ENCODE results near the gene SLC35C1.

The SLC35C1 gene

DNA sequence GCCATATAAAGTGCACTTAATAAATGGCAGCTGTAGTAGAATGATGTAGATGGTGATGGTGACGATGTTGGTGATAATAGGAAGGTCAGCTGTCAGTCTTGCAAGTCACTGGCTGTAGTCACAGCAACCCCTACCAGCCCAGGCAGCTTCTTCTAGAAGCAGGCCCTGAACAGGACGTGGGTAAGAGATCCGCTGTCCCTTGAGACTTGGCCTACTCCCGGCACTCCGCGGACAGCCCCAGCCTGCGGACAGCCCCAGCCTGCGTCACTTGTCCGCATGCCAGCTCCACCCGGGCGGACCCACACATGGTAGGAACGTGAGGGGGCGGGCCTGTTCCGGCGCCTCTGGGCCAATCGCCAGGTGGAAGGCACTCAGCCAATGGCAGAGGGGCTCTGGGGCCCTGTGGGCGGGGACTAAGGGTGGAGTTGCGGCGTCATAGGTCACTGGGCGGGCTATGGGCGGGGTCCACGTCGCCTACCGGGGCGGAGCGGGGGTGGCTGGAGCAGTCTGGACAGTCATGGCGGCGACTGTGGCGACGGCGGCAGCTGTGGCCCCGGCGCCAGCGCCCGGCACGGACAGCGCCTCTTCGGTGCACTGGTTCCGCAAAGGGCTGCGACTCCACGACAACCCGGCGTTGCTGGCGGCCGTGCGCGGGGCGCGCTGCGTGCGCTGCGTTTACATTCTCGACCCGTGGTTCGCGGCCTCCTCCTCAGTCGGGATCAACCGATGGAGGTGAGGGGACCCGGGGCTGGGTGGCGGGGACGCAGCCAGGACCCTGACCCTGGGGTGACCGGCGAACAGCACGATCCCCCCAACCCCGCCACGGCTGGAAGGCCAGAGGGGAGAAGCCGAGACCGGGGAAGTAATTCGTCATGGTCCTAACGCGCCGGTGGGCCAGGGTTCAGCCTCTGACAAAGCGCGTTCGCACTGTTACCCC is 42.3 kb downstream of the SLC35C1 start, which contains the start of gene CRY2:
Gene CRY2 (plus strand): TSS at position 502 of the 937 bp plus-strand sequence. CDS start 16 bp downstream, at position 518.
- DNase-seq (ENCODE audit: low read depth): peak; percentile 98

DNA sequence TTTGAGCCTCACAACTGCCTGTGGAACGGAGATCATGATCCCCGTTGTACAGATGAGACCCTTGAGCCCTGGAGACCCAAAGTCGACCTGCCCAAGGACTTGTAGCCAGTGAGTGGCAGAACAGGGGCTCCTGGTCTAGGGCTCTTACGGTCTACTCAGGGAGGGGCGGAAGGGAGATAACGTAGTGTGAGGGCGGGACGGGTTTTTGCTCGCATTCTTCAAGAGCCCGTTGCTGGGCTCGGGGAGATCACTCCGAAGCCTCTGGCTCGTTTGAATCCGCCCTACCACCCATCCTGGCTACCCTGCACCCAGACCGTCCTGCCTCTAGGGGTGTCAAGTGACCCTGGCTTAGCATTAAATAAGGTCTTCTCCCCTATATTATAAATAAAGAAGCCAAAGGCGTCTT is 43.0 kb downstream of the SLC35C1 start:
- DNase-seq (ENCODE audit: low read depth): peak; percentile 6

DNA sequence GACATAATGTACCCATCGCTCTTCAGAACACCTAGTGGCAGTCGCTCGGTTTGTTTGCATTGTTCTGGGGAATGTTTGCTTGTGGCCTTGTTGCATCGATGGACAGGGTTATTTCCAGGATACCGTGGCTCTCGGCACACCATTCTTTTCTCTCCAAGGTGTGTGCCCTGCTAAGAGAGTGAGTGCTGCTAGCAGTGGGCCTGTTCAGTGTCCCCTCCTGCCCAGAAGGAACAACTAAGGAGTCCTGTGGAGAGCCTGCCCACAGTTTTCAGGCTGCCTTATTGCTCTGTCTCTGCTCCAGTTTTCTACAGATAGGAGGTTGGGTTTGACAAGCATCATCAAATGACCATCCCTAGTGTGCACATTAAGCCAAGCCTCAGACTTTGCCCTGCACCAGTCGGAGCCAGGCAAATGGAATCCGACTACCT is 43.7 kb downstream of the SLC35C1 start:
- DNase-seq (ENCODE audit: low read depth): no peak

- no peak for DNase-seq (ENCODE audit: low read depth)
Observed at GRCh38 chr11:45850446-45850845, 45.5 kb downstream of the SLC35C1 start.

DNA sequence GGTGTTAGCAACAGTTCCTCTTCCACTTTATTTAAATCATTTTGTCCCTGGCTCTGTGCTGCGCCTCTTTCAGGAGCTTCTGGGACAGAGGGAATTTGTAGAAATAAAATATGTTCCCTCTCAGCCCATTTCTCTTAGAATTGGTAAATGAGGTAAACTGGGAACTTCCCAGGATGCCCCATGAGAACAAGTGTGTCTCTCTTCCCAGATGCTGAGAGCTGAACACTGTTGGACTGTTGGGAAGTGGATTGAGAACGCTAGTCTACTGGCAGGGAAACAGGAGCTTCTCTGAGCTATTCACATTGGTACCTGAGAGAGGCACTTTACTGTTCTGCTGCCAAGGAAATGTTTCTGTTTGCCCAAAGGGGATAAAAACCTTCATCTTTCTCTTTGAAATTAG is 46.3 kb downstream of the SLC35C1 start:
- DNase-seq (ENCODE audit: low read depth): no peak

DNA sequence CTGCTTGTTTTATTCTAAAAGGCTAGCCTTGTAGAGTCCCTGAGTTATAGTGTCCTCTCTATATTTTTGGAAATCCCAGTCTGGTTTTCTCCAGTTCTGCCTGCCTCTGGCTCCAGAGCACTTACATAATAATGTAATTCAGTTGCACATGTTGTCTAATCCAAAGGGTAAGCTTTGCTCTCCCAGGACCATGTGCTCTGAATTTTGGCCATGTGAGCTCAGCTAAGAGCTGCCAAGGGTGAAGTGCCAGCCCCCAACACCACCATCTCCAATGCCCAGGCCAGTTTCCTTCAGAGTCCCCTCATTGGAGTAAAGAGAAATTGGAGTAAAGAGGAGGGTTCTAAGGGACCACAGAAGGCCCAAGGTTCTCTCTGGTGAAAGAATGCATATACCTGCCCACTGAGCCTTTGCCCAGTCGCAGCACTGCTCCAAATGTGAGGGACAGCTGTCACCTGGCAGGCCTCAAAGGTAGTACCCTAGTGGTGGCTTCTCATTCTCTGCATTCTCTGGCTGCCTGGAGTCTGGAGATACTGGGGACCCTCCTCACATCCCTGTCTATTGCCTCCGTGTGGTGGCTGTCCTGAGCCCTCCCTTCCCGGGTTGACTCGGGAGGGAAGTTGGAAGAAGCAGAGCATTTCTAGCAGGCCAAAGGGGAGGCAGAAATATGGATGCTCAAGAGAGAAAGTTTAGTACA is 47.2 kb downstream of the SLC35C1 start:
- DNase-seq (ENCODE audit: low read depth): no peak

DNA sequence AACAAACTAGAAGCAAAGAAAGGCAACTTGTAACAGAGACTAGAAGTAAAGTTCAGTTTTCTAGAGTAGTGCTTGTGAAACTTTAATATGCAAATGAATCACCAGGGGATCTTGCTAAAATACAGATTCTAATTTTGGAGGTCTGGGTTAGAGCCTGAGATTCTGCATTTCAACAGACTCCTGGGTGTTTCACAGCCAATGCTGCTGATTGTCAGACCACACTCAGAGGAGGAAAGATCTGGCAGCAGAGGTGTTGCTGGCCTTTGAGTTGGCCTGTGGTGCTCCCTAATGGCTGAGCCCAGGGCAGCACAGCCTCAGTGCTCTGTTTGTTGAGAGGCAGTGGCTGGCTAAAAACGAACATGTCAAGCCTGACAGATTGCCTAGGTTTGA is 47.8 kb downstream of the SLC35C1 start:
- DNase-seq (ENCODE audit: low read depth): no peak

DNA sequence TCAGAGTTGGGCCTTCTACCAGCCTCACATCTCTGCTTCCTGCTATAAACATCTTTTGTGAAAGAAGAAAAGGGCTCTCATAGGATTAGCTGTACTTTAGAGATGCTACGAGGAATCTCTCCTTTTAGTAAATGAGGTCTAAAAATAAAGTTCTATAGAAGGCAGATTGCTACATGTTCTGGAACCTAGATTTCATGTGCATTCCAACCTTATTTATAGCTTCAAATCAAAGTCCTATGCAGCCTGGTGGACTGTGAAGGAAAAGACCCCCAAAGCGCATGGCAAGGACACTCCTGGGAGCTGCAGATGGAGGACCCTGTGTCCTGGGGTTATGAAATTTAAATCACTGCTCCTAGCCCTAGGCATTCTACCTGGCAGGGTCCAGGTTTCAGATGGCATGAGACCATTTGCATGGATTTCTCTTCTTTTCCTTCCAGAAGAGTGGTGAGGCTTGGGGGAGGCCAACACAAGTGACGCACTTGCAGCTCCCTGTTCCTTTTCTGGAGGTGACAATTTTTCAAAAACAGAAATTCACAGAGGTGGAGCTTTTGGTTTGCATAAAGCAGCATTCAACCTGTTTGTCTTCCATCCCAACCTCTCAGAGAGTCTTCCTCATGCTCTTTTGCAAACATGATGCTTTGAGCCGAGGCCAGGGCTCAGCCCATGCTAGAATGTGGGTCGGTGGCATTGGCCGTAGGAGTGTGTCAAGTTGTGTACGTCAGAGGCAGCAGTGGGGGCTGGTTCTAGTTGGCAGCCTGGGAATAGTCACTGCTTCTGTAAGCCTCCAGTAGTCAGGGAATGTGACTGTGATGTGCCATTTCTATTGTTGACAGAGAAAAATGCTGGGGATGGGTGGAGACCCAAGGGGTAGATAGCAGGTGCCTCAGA is 48.6 kb downstream of the SLC35C1 start:
- no peak for DNase-seq (ENCODE audit: low read depth)

GRCh38 chr11:45855308-45855707 is 50.4 kb downstream of the SLC35C1 start:
- no peak for DNase-seq (ENCODE audit: low read depth)

- no peak for DNase-seq (ENCODE audit: low read depth)
Observed at GRCh38 chr11:45856044-45856468, 51.1 kb downstream of the SLC35C1 start.

GRCh38 chr11:45857961-45858474 is 53.1 kb downstream of the SLC35C1 start:
- no peak for DNase-seq (ENCODE audit: low read depth)

GRCh38 chr11:45858751-45859398 is 53.9 kb downstream of the SLC35C1 start:
- DNase-seq (ENCODE audit: low read depth): no peak

GRCh38 chr11:45859661-45860140 is 54.8 kb downstream of the SLC35C1 start:
- no peak for DNase-seq (ENCODE audit: low read depth)

DNA sequence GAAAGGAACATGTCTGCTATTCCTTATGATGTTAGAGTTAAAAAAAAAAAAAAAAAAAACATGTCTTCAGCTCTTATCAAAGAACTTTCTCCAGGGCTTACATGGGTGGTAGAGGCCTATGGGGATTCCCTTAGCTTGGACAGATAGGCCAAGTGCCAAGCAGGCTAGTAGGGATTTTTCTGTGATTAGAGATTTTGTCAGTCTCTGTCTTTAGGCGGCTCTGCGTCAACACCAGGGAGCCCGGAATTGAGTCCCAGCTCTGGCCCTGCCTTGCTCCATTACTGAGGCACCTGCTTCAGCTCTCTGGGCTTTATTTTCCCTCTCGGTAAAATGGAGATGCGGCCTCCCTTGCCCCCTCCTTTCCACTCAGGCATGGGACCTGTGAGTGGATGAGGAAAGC is 55.4 kb downstream of the SLC35C1 start:
- DNase-seq (ENCODE audit: low read depth): no peak

DNA sequence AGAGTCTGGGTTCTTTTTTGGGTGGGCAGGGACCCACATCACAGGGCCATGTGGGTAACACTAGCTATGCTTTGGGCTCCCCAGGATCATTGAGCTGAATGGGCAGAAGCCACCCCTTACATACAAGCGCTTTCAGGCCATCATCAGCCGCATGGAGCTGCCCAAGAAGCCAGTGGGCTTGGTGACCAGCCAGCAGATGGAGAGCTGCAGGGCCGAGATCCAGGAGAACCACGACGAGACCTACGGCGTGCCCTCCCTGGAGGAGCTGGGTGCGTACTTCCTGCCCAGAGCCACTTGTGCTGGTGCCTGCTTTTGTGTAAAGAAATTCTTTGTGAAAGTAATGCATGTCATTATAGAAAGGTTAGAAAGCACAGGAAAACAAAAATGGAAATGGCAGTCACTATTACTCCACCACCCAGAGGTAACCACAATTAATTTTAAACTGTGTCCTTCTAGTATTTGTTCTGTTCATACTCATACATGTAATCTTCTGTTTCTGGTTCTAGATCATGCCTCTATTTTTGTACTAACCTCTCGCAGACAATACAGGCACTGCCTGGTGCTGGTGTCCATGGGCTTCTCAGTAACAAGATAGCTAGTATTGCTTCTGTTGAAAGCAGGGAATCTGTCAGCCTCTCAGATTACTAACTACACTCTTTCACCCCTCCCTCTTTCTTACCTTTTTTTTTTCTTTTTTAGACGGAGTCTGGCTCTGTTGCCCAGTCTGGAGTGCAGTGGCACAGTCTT is 56.0 kb downstream of the SLC35C1 start:
- no peak for DNase-seq (ENCODE audit: low read depth)
